GM04504 (cell line): Measurements from ENCODE around the gene ST3GAL2.

Source experiments
- DNase-seq: peaks from one replicate; pipeline ENCODE4 v3.0.0-alpha.2; 2012; ENCODE audit warnings: low read depth

ST3GAL2 gene

GRCh38 chr16:70437582-70438557, 1.0 kb downstream of the ST3GAL2 start:
- no peak for DNase-seq

- peak; percentile 83 for DNase-seq
Observed at GRCh38 chr16:70437017-70437581, 1.8 kb downstream of the ST3GAL2 start.

GRCh38 chr16:70434484-70435260, 4.2 kb downstream of the ST3GAL2 start:
- no peak for DNase-seq

- DNase-seq, result peak; percentile 77
Observed at GRCh38 chr16:70433458-70434103, 5.3 kb downstream of the ST3GAL2 start.

GRCh38 chr16:70432723-70433457, 6.0 kb downstream of the ST3GAL2 start:
- DNase-seq, result no peak

GRCh38 chr16:70432356-70432722, 6.6 kb downstream of the ST3GAL2 start:
- no peak for DNase-seq

GRCh38 chr16:70430667-70431536, 8.0 kb downstream of the ST3GAL2 start:
- DNase-seq, result no peak

- no peak for DNase-seq
Observed at GRCh38 chr16:70429888-70430666, 8.8 kb downstream of the ST3GAL2 start.

GRCh38 chr16:70428178-70428998, 10.5 kb downstream of the ST3GAL2 start:
- DNase-seq, result peak; percentile 94

GRCh38 chr16:70427786-70428177, 11.1 kb downstream of the ST3GAL2 start:
- no peak for DNase-seq

- no peak for DNase-seq
Observed at GRCh38 chr16:70422543-70422942, 16.4 kb downstream of the ST3GAL2 start.

GRCh38 chr16:70421473-70422311, 17.2 kb downstream of the ST3GAL2 start:
- no peak for DNase-seq

- no peak for DNase-seq
Observed at GRCh38 chr16:70421014-70421413, 17.9 kb downstream of the ST3GAL2 start.

- DNase-seq, result no peak
Observed at GRCh38 chr16:70419384-70420327, 19.2 kb downstream of the ST3GAL2 start.

- DNase-seq, result no peak
Observed at GRCh38 chr16:70418993-70419318, 19.9 kb downstream of the ST3GAL2 start.

GRCh38 chr16:70418274-70418992, 20.5 kb downstream of the ST3GAL2 start:
- no peak for DNase-seq
